ENCODE results near the gene PI16. TPM values are rescaled to one million over a fixed set of nuclear protein-coding genes. Genes with fewer than 3 reads are reported as not detected.

PI16 gene
- total RNA-seq, 4 donors from 2014 or later, result 1.3 to 41.9 (median 8.9) TPM

- DNase-seq (ENCODE audit: low spot score) (no peak), ATAC-seq (ENCODE audit: low FRiP score) (no peak)
- TF ChIP-seq, protein P1, sequence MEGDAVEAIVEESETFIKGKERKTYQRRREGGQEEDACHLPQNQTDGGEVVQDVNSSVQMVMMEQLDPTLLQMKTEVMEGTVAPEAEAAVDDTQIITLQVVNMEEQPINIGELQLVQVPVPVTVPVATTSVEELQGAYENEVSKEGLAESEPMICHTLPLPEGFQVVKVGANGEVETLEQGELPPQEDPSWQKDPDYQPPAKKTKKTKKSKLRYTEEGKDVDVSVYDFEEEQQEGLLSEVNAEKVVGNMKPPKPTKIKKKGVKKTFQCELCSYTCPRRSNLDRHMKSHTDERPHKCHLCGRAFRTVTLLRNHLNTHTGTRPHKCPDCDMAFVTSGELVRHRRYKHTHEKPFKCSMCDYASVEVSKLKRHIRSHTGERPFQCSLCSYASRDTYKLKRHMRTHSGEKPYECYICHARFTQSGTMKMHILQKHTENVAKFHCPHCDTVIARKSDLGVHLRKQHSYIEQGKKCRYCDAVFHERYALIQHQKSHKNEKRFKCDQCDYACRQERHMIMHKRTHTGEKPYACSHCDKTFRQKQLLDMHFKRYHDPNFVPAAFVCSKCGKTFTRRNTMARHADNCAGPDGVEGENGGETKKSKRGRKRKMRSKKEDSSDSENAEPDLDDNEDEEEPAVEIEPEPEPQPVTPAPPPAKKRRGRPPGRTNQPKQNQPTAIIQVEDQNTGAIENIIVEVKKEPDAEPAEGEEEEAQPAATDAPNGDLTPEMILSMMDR (IDR thresholded peaks at IDR 0.05), result no peak
Measured at GRCh38 chr6:37008484-37009465, 54.2 kb downstream of the PI16 start.

- TF ChIP-seq, protein P1 (IDR thresholded peaks at IDR 0.05), result no peak
- no peak for ATAC-seq (ENCODE audit: low FRiP score)
- no peak for DNase-seq (ENCODE audit: low spot score)
Measured at GRCh38 chr6:37010402-37010892, 55.9 kb downstream of the PI16 start.

DNA sequence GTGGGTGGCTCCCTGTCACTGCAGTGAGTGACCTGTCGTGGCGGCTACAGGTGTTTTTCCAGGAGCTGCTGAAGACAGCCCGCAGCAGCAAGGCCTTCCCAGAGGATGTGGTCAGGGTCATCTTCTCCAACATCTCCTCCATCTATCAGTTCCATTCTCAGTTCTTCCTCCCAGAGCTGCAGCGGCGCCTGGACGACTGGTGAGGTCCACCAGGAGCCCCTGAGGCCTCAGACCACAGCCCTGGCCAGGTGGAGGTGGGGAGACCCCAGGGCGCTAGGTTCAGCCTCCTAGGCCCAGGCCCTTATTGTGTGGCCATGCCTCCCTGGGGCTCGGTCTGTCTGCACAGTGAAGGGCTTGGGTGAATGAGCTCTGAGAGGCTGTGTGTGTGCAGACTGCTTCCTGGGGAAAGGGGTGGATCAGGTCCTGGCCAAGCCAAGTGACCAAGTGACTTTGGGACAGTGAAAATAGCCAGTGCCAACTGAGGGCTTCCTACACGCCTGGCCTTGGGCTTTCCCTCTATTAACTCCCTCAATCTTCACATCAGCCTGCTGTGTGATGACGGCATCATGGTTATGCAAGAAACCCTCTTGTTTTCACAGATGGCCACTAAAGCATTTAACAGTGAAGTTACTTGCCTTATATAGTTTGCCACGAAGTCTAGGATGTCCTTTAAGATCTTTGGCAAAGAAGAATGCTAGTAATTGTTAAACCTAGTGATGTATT, 57.3 kb downstream of the PI16 start:
- ATAC-seq (ENCODE audit: low FRiP score) (no peak), DNase-seq (ENCODE audit: low spot score) (no peak)
- TF ChIP-seq, protein P1 (IDR thresholded peaks at IDR 0.05), result no peak

DNA sequence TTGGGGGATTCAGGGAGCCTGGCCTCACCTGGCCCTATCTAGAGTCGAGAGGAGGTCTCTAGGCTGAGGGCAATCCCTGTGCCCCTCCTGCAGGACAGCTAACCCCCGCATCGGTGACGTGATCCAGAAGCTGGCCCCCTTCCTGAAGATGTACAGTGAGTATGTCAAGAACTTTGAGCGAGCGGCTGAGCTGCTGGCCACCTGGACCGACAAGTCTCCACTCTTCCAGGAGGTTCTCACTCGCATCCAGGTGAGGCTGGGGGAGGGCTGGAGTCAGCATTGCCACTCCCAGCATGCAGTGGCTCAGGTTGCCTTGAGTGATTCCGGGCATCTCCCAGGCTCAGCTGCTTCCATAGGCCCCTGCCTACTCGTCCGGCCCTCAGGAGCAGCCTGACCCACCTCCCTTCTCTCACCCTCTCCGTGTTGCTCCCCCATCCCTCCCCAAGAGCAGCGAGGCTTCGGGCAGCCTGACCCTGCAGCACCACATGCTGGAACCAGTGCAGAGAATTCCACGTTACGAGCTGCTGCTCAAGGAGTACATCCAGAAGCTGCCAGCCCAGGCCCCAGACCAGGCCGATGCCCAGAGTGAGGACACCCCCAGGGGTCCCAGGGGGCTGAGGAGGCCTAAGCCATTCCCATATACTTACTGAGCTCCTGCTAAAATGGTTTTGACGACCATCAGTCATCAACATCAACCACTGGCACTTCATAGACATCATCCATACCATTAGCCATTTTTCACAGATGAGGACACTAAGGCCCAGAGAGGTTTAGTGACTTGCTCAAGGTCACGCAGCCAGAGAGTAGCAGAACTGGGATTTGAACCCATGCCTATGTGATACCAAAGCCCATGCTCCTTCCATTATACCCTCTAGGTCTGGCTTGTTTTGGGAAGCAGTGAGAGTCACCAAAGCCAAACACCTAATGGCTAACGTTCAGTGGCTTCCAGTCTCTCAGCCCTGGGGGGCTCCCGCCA, 59.3 kb downstream of the PI16 start:
- TF ChIP-seq, protein P1 (IDR thresholded peaks at IDR 0.05), result no peak
- no peak for DNase-seq (ENCODE audit: low spot score)
- ATAC-seq (ENCODE audit: low FRiP score), result no peak

Other genes with a start within 250 kb of the PI16 start
- gene CPNE5, start 115.3 kb upstream of the PI16 start, total RNA-seq, result 10 to 100 TPM in 1 of 4 donors, 1 to 10 TPM in 2, under 1 TPM in 1; 0.47 to 20.3 (median 7.6) TPM
- 10 to 100 TPM; 17.5 to 31.6 (median 20.9) TPM for gene PPIL1, start 79.9 kb upstream of the PI16 start, total RNA-seq
- 10 to 100 TPM; 40.2 to 53.0 (median 46.0) TPM for gene C6orf89, start 68.8 kb upstream of the PI16 start, total RNA-seq
- gene MTCH1, start 31.5 kb downstream of the PI16 start, total RNA-seq, result 100 to 1,000 TPM; 227 to 251 (median 239) TPM
- gene FGD2, start 50.9 kb downstream of the PI16 start, total RNA-seq, result 10 to 100 TPM; 20.0 to 83.6 (median 63.0) TPM
- gene PIM1, start 215.4 kb downstream of the PI16 start, total RNA-seq, result 100 to 1,000 TPM in 2 of 4 donors, 10 to 100 TPM in 2; 37.5 to 291 (median 130) TPM

Data from omental fat pad (tissue), 4 donors.